HG03196 (cell line): ENCODE data around the gene CRADD.

ENCODE experiments used
- ATAC-seq: cut with Tn5 transposase; IDR thresholded peaks from one replicate; pipeline ENCODE4 v1.9.1; 2021; ENCODE audit not compliant: unreplicated experiment

The CRADD gene

DNA sequence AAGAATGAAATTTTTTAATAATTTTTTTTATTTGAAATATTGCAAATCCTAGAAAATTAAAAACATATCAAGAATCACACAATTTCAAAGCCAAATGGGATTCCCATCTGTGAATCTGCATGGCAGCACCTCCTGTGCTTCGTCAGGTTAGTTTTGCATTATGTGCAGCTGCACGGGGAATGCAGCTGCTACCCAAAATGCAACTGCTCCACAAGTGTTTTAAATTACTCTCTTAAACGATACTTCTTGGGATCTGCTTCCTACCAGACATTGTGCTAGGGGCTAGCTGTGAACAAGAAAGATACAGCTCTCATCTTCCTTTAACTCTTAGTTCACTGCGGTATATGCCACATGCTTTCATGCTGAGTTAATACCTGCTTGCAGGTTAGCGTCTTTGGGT is 154.2 kb downstream of the CRADD start:
- ATAC-seq = no peak

DNA sequence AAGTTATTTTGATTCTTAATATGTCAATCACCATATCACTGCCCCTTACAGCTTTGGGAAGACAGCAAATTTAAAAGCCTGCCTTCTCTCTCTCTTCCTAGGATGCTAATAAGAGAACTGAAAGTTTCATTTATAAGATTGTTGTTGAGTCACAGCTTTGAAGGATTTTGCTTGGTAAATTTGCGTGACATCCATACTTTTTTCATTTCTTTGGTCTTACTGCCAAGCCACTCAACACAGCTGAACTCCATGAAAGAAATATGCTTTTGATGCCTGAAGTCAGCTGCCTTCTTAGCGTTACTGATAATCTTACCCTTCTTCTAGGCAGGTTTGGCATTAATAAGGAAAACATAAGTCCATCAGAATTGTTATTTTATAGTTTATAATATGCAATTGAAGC is 155.0 kb downstream of the CRADD start:
- ATAC-seq = no peak

GRCh38 chr12:93833946-93834345 is 156.8 kb downstream of the CRADD start:
- ATAC-seq = no peak

DNA sequence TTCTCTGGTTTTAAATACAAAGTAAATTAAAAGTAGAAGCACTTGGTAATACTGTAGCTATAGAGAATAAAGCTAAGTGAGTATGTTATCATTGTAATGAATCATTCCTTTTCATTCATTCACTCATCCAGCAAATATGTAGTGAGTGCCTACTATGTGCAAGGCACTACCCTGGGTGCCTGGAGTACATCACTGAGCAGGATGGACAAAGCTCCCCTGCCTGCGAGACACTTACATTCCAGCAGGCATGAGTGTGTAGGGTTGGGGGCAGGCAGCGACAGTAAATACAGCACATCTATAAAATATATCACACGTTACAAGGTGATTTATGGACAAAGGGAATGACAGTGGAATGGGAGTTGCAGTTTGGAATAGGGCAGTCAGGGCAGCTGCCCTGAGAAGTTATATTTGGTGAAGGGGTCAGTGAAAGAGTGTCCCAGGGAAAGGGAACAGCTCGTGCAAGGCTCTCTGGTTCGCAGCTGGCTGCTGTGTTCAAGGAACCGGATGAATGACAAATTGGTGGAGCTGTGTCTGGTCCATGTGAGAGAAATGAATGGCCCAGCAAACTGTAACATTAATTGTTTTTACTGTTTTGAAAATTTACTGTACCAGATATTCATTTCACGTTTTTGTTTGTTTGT is 159.6 kb downstream of the CRADD start:
- ATAC-seq = no peak

DNA sequence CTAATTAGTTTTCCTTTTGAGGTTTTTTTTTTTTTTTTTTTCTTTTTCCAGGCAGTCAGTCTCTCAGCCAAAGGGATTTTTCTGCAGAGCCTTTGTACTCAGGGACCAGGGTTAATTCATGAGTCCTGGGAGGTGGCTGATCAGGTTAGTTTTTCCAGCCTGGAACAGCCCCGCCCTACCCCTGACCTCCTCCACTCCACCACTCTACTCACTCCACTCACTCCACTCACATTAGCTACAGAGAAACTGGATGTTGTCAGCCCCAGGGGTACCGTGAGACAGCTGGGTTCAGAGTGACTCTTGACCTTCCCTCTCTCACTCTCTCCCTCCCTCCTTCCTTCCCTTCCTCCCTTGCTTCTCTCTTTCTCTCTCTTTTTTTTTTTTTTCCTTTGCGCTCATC is 161.0 kb downstream of the CRADD start:
- ATAC-seq = no peak

- no peak for ATAC-seq
These were observed 161.9 kb downstream of the CRADD start for GRCh38 chr12:93839064-93839463.

- ATAC-seq = no peak
These were observed 164.5 kb downstream of the CRADD start for GRCh38 chr12:93841671-93842070.

DNA sequence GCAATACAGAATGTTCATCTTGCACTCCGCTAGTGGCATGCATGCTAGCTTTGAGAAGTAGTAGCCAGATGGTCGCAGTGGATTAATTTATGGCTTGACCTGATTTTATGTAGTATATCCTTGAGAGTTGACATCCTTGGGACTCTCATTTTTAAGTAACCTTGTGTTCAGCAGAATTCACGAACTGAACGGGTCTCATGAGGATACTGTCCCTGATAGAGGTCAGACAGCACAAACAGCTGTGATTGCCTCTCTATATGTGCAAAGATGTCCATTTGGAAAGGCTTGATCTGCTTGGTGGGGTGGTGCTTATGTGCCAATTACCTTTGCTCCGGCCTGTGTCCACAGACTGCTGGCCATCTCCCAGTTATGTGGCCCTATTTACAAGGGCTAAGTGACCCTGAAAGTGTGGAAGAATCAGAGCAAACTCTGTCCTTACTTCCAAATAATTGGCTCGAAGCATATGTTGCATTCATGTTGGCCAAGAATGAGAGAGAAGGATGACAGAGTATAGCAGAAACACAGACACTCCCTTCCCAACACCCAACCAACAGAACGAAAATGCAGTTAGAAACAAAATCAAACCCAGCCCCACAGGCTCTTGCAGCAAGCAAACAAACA is 167.1 kb downstream of the CRADD start:
- ATAC-seq = no peak

GRCh38 chr12:93846936-93847516 is 169.9 kb downstream of the CRADD start:
- no peak for ATAC-seq

- peak; percentile 80 for ATAC-seq
These were observed 170.6 kb downstream of the CRADD start for GRCh38 chr12:93847517-93848474.

DNA sequence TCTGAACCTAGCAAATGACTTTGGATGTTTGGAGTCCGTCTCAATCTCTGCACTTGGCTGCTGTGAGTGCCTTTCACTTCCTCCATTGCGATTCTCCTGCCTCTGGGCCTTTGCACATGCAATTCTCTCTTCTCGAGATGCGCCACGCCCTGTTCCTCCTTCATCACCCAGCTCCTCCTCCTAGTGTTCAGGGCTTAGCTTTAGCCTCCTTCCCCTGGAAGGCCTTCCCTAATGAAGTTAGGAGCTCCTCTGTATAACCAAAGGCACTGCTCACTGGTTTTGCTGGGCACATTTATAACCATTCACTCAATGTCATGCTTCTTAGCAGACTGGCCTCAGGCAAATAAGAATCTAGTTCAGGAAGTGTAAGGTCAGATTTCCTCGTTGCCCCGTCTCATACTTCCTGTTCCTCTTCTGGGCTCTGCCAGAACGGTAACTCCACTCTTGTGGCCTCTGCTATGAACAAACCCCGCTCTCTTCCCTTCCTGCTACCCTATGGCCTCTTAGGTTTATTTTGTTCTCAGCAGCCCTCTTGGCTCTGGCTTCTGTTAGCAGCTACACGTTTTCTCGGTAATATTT is 171.4 kb downstream of the CRADD start:
- ATAC-seq = no peak

GRCh38 chr12:93849946-93850345 is 172.8 kb downstream of the CRADD start:
- no peak for ATAC-seq

DNA sequence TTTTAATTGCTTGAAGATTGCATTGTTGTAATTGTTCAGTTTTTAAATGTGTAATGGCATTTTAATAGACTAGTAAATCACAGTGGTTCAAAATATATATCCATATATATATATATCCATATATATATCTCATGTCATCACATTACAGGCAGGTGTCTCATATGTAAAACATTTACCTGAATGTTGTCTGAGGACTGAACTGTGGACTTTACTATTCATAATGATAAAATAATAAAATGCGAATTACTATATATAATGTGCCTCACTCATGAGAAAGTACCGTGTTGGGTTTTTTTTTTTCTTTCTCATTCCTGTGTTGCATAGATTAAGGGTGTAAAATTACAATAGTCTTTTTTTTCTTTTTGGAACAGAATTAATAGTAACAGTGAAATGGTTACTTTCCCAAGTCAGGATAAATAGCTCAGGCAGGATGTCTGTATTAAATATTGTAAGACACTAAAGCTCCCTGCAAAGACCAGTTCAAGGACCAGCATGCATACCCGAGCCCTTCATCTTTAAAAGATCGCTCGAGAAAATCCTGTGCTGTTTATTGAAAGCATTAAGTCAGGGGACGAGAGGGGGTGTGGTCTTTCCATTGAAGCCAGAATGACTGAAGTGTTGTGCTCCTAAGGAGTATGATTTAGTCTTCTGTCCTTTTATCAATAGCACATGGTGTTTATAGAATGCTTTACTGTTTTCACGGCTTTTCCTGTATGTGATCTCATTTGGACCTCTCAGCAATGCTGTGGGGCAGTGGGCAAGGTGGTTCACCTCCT is 173.5 kb downstream of the CRADD start:
- no peak for ATAC-seq

DNA sequence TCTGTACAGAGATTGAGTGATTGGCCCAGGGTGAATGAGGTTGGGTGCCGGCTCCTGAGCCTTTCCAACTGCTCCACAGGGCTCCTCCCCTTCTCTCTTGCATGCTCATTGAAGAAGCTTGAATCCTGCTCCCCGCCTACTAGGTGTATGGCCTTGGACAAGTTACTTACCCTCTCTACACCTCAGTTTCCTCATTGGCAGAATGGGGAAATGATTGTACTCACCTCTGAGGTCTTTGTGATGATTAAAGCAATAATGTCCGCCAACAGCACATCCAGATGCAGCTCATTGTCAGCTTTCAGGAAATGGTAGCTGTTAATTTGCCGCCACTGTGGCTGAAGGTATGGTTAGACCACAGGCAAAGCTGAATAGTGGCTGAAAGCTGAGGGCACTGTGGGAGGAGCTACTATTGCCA is 174.1 kb downstream of the CRADD start:
- ATAC-seq = no peak

DNA sequence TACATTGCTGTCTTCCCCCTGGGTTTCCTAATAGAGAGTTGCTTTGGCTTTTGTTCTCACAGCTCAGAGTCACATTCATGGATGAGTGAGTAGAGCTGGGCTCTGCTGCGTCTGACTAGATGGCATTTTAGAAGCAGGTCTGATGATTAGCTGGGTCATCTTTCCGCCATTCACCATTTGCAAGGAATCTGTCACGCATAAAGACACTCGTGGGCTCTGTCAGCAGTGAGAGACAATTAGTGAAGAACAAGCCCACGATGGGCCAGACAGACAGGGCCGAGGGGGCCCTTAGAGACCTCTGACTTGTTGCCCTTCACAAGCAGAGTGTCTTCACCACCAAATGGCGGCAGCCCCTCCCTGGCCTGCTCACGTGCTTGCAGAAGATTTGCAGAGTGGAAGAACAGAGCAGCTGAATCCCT is 175.0 kb downstream of the CRADD start:
- no peak for ATAC-seq

- ATAC-seq = no peak
These were observed 176.7 kb downstream of the CRADD start for GRCh38 chr12:93853698-93854478.

DNA sequence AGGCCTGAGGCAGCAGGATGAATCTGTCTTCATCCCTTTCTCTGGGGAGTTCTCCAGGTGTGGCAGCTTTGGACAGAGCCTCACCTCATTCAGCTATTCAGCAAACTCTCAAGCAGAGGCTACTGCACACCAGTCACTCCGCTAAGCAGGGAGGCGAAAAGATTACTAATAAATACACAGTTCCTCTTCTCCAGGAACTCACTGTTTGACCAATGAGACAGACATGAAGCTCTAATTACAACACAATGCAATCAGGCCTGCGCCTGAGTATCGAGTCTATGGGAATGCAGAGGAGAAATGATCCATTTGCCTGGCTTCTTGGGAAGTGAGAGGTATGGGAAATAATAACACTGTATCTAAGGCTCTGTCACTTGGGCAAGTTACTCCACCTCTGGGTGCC is 178.1 kb downstream of the CRADD start:
- ATAC-seq = no peak

DNA sequence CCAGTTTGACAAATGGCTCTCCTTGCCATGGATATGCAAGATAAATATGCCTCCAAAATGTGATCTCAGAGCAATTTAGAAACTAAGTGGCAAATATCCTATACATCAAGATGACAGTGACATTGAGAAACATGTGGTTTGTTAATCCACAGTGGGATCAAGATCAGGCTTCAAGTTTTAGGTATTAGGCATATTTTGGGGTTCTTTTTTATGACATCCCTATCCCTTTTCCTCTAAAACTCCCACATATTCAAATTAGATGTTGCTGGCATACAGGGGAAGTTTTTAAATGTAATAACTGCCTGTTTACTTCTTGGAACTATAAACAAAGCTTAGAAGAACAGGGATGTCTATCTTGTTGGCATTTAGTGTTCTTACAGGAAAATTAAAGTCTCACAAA is 179.4 kb downstream of the CRADD start:
- ATAC-seq = no peak

DNA sequence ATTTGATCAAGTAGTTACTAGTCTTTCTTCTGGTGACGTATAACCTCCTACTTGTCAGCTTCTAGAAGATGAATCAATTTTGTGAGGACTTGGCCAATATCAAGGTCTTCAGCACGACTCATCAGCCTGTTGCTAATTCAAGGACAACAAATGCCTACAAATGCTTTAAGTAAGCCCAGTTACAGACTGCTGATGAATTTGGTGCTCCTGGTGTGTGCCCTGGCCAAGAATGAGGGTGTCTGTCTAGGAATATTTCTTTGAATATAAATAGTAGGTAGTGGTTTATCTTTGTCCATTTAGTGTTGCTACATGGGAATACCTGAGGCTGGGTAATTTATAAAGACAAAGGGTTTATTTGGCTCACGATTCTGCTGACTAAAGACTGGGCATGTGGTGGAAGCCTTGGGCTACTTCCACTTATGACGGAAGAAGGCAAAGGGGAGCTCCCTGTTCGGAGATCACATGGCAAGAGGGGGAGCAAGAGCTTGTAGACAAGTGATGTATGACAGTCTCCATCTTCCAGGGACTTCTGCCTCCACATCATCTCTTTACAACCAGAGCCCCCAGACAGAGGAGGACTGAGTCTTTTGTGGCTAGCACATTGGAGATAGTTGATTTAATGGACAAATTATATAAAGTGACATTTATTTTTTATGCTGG is 180.2 kb downstream of the CRADD start:
- ATAC-seq = no peak
